Mesothelial cell of epicardium (in vitro differentiated cells): ENCODE results near the gene ALPP. TPM values are rescaled to one million over a fixed set of nuclear protein-coding genes. Genes with fewer than 3 reads are reported as not detected.
"Not testable (repeated sequence)": the region's sequence is repeated elsewhere in the genome, so short reads cannot be mapped to it uniquely, and the experiment has no call there.

Experiments used
- DNase-seq, 2 experiments: peaks; one replicate each; pipeline ENCODE4 v3.0.0; 2021; ENCODE audit warnings: low spot score in 2 of 2; ENCODE audit not compliant: unreplicated experiment in 2 of 2
- H3K27ac Mint-ChIP-seq: 2 replicates; pipeline ENCODE4 v1.8.0; 2021; ENCODE audit warnings: mixed read lengths
- H3K27me3 Mint-ChIP-seq: 2 replicates; pipeline ENCODE4 v1.8.0; 2021; ENCODE audit warnings: low read depth, mixed read lengths
- H3K36me3 Mint-ChIP-seq: 2 replicates; pipeline ENCODE4 v1.8.0; 2021; ENCODE audit warnings: mixed read lengths
- H3K4me1 Mint-ChIP-seq: 2 replicates; pipeline ENCODE4 v1.8.0; 2021; ENCODE audit warnings: mixed read lengths
- H3K4me3 Mint-ChIP-seq: 2 replicates; pipeline ENCODE4 v1.8.0; 2021; ENCODE audit warnings: mild to moderate bottlenecking, moderate library complexity, mixed read lengths
- H3K9me3 Mint-ChIP-seq: 2 replicates; pipeline ENCODE4 v1.8.0; 2021; ENCODE audit warnings: mixed read lengths
- total RNA-seq: library from RNA; stranded (reverse); gene quantifications from 3 replicates; pipeline ENCODE4 v1.2.1, GENCODE V29; 2021
- TF ChIP-seq, protein P1 (sequence below): fragments of 200-600 bp; sonication (generic); IDR thresholded peaks from one replicate; pipeline ENCODE4 v1.5.0; 2021; ENCODE audit warnings: antibody characterized with exemption; ENCODE audit not compliant: unreplicated experiment

The ALPP gene
- total RNA-seq, 1 donor from 2014 or later = not detected

DNA sequence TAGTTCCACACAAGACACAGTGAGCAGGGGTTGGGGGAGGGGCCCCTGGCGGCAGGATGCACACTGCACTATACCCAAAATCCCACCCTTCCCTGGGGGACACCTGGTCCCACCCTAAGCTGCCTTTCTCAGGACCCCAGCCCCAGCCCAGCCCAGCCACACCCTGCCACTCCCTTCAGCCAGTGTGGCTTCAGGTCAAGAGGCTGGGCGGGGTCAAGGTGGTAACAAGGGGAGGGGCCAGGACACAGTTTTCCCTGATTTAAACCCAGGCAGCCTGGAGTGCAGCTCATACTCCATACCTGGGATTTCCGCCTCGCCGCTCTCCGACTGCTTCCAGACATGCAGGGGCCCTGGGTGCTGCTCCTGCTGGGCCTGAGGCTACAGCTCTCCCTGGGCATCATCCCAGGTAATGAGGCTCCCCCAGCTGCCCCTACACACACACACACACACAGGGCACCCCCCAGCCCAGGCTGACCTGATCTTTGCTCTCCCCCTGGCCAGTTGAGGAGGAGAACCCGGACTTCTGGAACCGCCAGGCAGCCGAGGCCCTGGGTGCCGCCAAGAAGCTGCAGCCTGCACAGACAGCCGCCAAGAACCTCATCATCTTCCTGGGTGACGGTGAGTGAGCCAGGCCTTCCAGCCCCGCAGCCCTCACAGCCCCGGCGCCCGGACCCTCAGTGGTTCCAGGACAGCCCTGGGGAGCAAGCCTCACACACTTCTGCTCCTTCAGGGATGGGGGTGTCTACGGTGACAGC, 28.2 kb downstream of the ALPP start, which contains the start of gene ALPG:
TSS of gene ALPG (plus strand) at position 289 of the 755 bp plus-strand sequence. CDS start at position 340, 51 bp downstream.
- H3K27ac Mint-ChIP-seq = no peak within 1 kb of the TSS
- peaks cover 19% of the 10 kb centered on the region for H3K27me3 Mint-ChIP-seq
- no peaks in the 10 kb centered on the region for H3K9me3 Mint-ChIP-seq
- no peaks in the 10 kb centered on the region for H3K36me3 Mint-ChIP-seq
- H3K4me3 Mint-ChIP-seq = no peak within 1 kb of the TSS
- DNase-seq = no peak
- H3K4me1 Mint-ChIP-seq = no peaks in the 10 kb centered on the region
- TF ChIP-seq, protein P1, sequence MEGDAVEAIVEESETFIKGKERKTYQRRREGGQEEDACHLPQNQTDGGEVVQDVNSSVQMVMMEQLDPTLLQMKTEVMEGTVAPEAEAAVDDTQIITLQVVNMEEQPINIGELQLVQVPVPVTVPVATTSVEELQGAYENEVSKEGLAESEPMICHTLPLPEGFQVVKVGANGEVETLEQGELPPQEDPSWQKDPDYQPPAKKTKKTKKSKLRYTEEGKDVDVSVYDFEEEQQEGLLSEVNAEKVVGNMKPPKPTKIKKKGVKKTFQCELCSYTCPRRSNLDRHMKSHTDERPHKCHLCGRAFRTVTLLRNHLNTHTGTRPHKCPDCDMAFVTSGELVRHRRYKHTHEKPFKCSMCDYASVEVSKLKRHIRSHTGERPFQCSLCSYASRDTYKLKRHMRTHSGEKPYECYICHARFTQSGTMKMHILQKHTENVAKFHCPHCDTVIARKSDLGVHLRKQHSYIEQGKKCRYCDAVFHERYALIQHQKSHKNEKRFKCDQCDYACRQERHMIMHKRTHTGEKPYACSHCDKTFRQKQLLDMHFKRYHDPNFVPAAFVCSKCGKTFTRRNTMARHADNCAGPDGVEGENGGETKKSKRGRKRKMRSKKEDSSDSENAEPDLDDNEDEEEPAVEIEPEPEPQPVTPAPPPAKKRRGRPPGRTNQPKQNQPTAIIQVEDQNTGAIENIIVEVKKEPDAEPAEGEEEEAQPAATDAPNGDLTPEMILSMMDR = no peak

DNA sequence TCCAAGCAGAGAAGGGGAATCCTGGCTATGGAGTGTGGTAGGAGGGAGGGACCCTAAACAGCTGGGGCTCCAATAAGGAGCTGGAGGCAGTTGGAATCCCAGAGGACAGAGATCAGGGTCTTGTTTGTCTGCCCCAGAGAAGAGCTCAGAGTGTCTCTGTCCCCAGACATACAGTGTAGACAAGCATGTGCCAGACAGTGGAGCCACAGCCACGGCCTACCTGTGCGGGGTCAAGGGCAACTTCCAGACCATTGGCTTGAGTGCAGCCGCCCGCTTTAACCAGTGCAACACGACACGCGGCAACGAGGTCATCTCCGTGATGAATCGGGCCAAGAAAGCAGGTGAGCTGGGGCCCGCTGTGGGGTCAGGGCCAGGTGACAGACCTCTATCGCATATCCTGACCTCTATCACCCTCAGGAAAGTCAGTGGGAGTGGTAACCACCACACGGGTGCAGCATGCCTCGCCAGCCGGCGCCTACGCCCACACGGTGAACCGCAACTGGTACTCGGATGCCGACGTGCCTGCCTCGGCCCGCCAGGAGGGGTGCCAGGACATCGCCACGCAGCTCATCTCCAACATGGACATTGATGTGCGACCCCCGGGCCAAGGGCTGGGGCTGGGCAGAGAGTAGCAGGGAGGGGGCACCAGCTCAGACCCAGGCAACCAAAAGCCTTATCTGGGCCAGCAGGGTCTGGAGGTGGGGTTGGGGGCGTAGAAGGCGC, 29.0 kb downstream of the ALPP start:
- not testable (repeated sequence) for H3K9me3 Mint-ChIP-seq, H3K27ac Mint-ChIP-seq, H3K4me3 Mint-ChIP-seq, H3K36me3 Mint-ChIP-seq, H3K4me1 Mint-ChIP-seq, DNase-seq
- H3K27me3 Mint-ChIP-seq = peaks cover 23% of the 10 kb centered on the region

DNA sequence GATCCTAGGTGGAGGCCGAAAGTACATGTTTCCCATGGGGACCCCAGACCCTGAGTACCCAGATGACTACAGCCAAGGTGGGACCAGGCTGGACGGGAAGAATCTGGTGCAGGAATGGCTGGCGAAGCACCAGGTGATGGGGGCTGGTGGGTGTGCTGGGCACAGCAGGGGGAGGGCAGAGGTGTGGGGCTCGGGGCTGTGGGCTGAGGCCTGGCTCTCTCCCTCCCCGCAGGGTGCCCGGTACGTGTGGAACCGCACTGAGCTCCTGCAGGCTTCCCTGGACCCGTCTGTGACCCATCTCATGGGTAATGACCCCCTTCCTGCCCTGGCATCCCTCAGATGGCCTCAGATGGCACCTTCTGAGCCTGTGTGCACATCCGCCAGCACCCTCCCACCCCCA, 29.7 kb downstream of the ALPP start:
- H3K27me3 Mint-ChIP-seq = peaks cover 27% of the 10 kb centered on the region
- H3K36me3 Mint-ChIP-seq, H3K9me3 Mint-ChIP-seq, DNase-seq, H3K4me1 Mint-ChIP-seq, H3K27ac Mint-ChIP-seq, H3K4me3 Mint-ChIP-seq: not testable (repeated sequence)

DNA sequence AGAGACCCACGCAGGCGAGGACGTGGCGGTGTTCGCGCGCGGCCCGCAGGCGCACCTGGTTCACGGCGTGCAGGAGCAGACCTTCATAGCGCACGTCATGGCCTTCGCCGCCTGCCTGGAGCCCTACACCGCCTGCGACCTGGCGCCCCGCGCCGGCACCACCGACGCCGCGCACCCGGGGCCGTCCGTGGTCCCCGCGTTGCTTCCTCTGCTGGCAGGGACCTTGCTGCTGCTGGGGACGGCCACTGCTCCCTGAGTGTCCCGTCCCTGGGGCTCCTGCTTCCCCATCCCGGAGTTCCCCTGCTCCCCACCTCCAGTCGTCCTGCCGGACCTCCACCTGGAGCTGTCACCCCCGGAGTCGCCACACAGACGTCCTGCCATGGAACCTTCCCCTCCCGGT, 31.1 kb downstream of the ALPP start:
- H3K4me1 Mint-ChIP-seq, H3K4me3 Mint-ChIP-seq, H3K36me3 Mint-ChIP-seq, H3K27ac Mint-ChIP-seq, DNase-seq, H3K9me3 Mint-ChIP-seq: not testable (repeated sequence)
- peaks cover 36% of the 10 kb centered on the region for H3K27me3 Mint-ChIP-seq

DNA sequence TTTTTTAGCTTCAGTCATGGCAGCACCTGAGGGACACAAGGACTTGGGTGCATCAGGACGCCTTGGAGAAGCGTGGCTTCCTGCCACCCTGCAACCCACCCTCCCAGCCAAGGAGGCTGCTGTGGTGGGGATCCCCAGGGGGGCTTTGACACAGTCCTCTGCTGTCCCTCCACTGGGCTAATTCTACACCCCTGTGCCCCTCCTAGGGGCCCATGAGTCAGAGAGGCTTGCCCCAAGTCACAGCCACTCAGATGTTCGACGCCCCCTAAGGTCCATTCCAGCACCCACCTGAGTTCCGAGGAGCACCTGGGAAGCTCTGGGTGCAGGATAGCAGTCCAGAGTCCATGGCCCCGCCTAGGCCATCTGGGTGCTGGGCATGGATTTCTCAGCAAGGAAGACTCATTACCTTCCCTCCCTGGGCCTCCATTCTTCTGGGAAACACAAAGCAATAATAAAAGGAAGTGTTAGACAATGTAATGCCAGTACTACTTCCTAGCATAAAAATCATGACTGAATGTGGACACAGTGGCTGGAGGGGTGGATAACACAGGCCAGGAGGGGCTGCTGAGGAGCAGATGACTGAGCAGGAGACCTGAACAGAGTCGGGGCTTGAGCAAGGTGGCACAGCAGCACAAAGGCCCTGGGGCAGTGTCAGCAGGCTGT, 31.8 kb downstream of the ALPP start:
- H3K4me3 Mint-ChIP-seq = no peak overlapping the region
- no peaks in the 10 kb centered on the region for H3K4me1 Mint-ChIP-seq
- no peak overlapping the region for H3K27ac Mint-ChIP-seq
- no peaks in the 10 kb centered on the region for H3K9me3 Mint-ChIP-seq
- H3K27me3 Mint-ChIP-seq = peaks cover 42% of the 10 kb centered on the region
- DNase-seq = no peak
- TF ChIP-seq, protein P1 = no peak
- no peaks in the 10 kb centered on the region for H3K36me3 Mint-ChIP-seq

DNA sequence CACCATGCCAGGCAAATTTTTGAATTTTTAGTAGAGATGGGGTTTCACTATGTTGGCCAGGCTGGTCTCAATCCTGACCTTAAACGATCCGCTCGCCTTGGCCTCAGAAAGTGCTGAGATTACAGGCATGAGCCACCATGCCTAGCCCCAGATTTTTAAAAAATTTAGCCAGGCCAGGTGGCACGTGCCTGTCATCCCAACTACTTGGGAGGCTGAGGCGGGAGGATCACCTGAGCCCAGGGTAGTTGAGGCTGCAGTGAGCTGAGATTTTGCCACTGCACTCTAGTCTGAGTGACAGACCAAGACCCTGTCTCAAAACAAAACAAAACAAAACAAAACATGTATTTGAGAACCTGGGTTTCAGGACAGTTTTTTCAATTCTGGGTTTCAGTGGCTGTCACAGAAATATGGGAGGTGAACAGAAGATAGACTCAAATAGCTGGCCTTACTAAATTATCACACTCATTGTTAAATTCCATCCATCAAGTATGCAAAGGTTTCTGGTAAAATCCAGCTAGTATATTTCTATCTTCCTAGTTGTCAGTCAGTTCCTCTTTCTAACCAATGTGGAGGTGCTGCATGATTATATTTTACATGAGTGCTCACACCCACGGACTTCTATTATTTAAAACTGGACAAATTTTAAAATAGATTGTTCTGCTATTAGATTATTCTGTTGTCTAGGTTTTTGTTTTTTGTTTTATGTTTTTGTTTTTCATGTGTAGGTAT, 33.5 kb downstream of the ALPP start:
- TF ChIP-seq, protein P1 = no peak
- Mint-ChIP-seq H3K27ac (no peak overlapping the region), H3K27me3 (peaks cover 58% of the 10 kb centered on the region), H3K36me3 (no peaks in the 10 kb centered on the region), H3K4me1 (no peaks in the 10 kb centered on the region), H3K9me3 (no peaks in the 10 kb centered on the region), H3K4me3 (no peak overlapping the region)
- DNase-seq = no peak
